ENCODE results near the gene SLC13A2. TPM values are rescaled to one million over a fixed set of nuclear protein-coding genes. Genes with fewer than 3 reads are reported as not detected.

Gene SLC13A2
- total and polyA plus RNA-seq, 4 experiments from 2014 or later, result not detected

DNA sequence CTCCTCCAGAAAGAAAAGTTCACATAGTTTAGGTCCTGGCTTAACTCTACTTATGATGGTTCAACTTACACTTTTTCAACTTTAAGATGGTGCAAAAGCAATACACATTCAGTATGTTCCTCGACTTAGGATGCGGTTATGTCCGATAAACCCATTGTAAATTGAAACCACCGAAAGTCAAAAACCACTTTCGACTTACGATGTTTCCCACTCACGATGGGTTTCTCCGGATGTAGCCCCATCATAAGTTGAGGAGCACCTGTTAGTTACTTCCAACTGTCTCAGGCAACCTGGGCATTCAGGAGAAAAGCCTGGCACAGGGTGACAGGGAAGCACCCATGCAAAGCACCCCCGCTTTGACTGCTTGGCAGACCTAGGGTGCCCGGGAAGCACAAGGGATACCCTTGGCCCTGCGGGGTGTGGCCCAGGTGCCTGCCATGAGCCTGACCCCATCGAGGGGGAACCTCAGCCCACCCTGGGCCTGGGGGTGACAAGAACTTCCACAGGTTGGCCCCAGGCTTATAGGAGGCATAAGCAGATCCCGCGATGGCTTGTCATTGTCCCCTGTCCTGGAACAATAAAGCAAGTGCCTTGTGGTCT, 65.0 kb downstream of the SLC13A2 start:
- Histone ChIP-seq H3K27ac (ENCODE audit: low read depth, low read length) (no peak overlapping the region), H3K9me3 (ENCODE audit: control insufficient read depth in 1 of 2, low read length in 2 of 2) (no peaks in the 10 kb centered on the region), H3K4me3 (ENCODE audit: low read length in 2 of 2) (no peak overlapping the region), H3K4me1 (ENCODE audit: insufficient read depth, low read length) (no peaks in the 10 kb centered on the region), H3K36me3 (ENCODE audit: insufficient read depth, low read length) (no peaks in the 10 kb centered on the region), H3K27me3 (ENCODE audit: insufficient read depth, low read length) (no peaks in the 10 kb centered on the region)
- intact Hi-C loops (cut with micrococcal nuclease), result no loop called here
- no peaks in the 10 kb centered on the region for H3K9me3 Mint-ChIP-seq
- no peaks in the 10 kb centered on the region for H3K4me1 Mint-ChIP-seq
- no peaks in the 10 kb centered on the region for H3K36me3 Mint-ChIP-seq
- ChIA-PET CTCF (ENCODE audit: partially characterized antibody) (interaction anchor here (0.7 to 1.8 kb wide), 3 partner anchors 9 to 1205 kb away, joined by 3 to 11 read pairs (median 3); no protein-coding TSS in a partner anchor), POLR2A (ENCODE audit: partially characterized antibody) (interaction anchor here (1.0 kb wide), 1 partner anchor 33 kb away, joined by 3 read pairs; the partner anchor contains the start of gene PIGS)
- no peak overlapping the region for H3K4me3 Mint-ChIP-seq
- H3K27ac Mint-ChIP-seq, result no peak overlapping the region
- DNase-seq, result no peak
- peaks cover 0 to 3% of the 10 kb centered on the region in 2 donors for H3K27me3 Mint-ChIP-seq

DNA sequence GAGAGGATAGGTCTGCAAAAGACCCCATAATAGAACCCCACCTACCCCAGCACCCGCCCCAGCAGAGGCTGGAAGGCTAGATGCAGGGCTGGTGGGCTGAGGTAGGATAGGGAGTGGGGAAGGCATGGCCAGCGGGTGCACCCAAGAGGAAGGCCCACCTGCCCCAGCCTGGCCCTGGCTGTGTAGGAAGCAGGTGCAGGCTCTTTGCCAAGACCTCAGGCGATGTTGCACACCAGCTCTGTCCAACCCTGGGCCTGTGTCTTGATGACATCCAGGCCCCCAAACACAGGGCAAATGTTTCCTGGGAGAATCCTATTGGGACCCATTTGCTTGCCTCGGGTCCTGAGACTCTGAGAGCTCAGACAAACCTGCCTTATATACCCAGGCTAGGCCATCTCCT, 66.8 kb downstream of the SLC13A2 start:
- H3K27ac ChIP-seq (ENCODE audit: low read depth, low read length), result no peak overlapping the region
- H3K27me3 Mint-ChIP-seq, result no peaks in the 10 kb centered on the region
- H3K27ac Mint-ChIP-seq, result peak overlapping the region in 3 of 7 donors; percentile 52 to 70 (median 60)
- H3K9me3 Mint-ChIP-seq, result no peaks in the 10 kb centered on the region
- H3K4me1 Mint-ChIP-seq, result peaks cover 0 to 2% (median 0%) of the 10 kb centered on the region in 4 donors
- DNase-seq, result no peak
- H3K36me3 Mint-ChIP-seq, result no peaks in the 10 kb centered on the region
- ChIA-PET CTCF (ENCODE audit: partially characterized antibody) (interaction anchor here (0.7 to 1.7 kb wide), 9 partner anchors 8 to 734 kb away, joined by 3 to 9 read pairs (median 3); partner anchors contain the start of gene PIGS), POLR2A (ENCODE audit: partially characterized antibody) (no interaction called here)
- no peaks in the 10 kb centered on the region for H3K27me3 ChIP-seq (ENCODE audit: insufficient read depth, low read length)
- H3K4me3 ChIP-seq (ENCODE audit: low read length in 2 of 2), result no peak overlapping the region
- intact Hi-C loops (cut with micrococcal nuclease), result loop anchor here (2.0 to 5.0 kb wide), 2 partner anchors 45 to 308 kb away; no protein-coding TSS in a partner anchor
- no peak overlapping the region for H3K4me3 Mint-ChIP-seq
- no peaks in the 10 kb centered on the region for H3K4me1 ChIP-seq (ENCODE audit: insufficient read depth, low read length)
- H3K9me3 ChIP-seq (ENCODE audit: control insufficient read depth in 1 of 2, low read length in 2 of 2), result no peaks in the 10 kb centered on the region
- H3K36me3 ChIP-seq (ENCODE audit: insufficient read depth, low read length), result no peaks in the 10 kb centered on the region

DNA sequence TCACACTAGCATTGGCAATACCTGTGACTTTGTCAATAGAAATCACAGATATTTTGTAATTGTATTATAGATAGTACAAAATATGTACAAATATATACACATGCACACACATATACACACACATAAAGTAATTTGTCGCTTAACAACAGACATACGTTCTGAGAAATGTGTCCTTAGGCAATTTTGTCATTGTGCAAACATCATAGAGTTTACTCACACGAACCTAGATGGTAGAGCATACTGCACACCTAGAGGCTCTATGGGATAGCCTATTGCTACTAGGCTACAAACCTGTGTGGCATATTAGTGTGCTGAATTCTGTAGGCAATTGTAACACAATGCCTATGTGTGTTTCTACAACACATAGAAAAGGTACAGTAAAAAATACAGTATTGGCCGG, 68.0 kb downstream of the SLC13A2 start:
- intact Hi-C loops (cut with micrococcal nuclease), result loop anchor here (2.0 to 5.0 kb wide), 2 partner anchors 47 to 309 kb away; no protein-coding TSS in a partner anchor

GRCh38 chr17:28544402-28545140, 71.1 kb downstream of the SLC13A2 start:
- CTCF ChIA-PET (ENCODE audit: partially characterized antibody), result no interaction called here
- H3K27me3 Mint-ChIP-seq, result no peaks in the 10 kb centered on the region

More for the DNA sequence above, 68.0 kb downstream of the SLC13A2 start:
- Mint-ChIP-seq H3K4me1 (peaks cover 0 to 6% (median 2%) of the 10 kb centered on the region in 4 donors), H3K36me3 (peaks cover 0 to 4% of the 10 kb centered on the region in 2 donors), H3K27ac (no peak overlapping the region), H3K27me3 (no peaks in the 10 kb centered on the region), H3K4me3 (no peak overlapping the region), H3K9me3 (no peaks in the 10 kb centered on the region)
- H3K27me3 ChIP-seq (ENCODE audit: insufficient read depth, low read length), result no peaks in the 10 kb centered on the region
- H3K9me3 ChIP-seq (ENCODE audit: control insufficient read depth in 1 of 2, low read length in 2 of 2), result no peaks in the 10 kb centered on the region
- no peaks in the 10 kb centered on the region for H3K4me1 ChIP-seq (ENCODE audit: insufficient read depth, low read length)
- DNase-seq, result no peak
- peaks cover 1% of the 10 kb centered on the region for H3K36me3 ChIP-seq (ENCODE audit: insufficient read depth, low read length)
- H3K4me3 ChIP-seq (ENCODE audit: low read length in 2 of 2), result no peak overlapping the region
- CTCF ChIA-PET (ENCODE audit: partially characterized antibody), result interaction anchor here (0.8 to 1.7 kb wide), 3 partner anchors 30 to 70 kb away, joined by 3 to 9 read pairs (median 5); partner anchors contain the start of gene PIGS
- no peak overlapping the region for H3K27ac ChIP-seq (ENCODE audit: low read depth, low read length)
- POLR2A ChIA-PET (ENCODE audit: partially characterized antibody), result no interaction called here

DNA sequence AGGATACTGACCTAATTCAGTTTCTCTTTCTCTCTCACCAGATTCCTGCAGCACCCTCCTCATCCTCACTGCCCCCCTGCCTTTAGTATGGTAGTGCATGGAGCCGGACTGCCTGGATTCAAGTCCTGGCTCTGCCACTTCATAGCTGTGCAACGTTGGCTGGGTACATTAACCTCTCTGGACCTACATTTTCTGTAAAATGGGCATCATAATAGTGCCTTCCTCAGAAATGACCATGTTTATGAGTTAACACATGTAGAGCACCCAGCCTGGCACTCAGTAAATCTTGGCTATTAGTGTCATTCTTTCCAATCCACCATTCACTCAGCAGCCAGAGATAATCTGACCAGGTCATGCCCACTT, 71.7 kb downstream of the SLC13A2 start:
- H3K9me3 ChIP-seq (ENCODE audit: control insufficient read depth in 1 of 2, low read length in 2 of 2), result no peaks in the 10 kb centered on the region
- POLR2A ChIA-PET (ENCODE audit: partially characterized antibody), result no interaction called here
- CTCF ChIA-PET (ENCODE audit: partially characterized antibody), result interaction anchor here (0.6 kb wide), 1 partner anchor 24 kb away, joined by 3 read pairs; no protein-coding TSS in a partner anchor
- H3K27me3 Mint-ChIP-seq, result no peaks in the 10 kb centered on the region
- peak overlapping the region in 5 of 7 donors; percentile 3 to 88 (median 42) for H3K27ac Mint-ChIP-seq
- H3K4me1 ChIP-seq (ENCODE audit: insufficient read depth, low read length), result peaks cover 24% of the 10 kb centered on the region
- intact Hi-C loops (cut with micrococcal nuclease), result no loop called here
- H3K27me3 ChIP-seq (ENCODE audit: insufficient read depth, low read length), result no peaks in the 10 kb centered on the region
- no peak overlapping the region for H3K27ac ChIP-seq (ENCODE audit: low read depth, low read length)
- H3K4me1 Mint-ChIP-seq, result peaks cover 23 to 33% (median 26%) of the 10 kb centered on the region in 4 donors
- H3K36me3 Mint-ChIP-seq, result peaks cover 4 to 6% of the 10 kb centered on the region in 2 donors
- DNase-seq, result no peak
- peaks cover 10% of the 10 kb centered on the region for H3K36me3 ChIP-seq (ENCODE audit: insufficient read depth, low read length)
- H3K4me3 ChIP-seq (ENCODE audit: low read length in 2 of 2), result no peak overlapping the region
- no peak overlapping the region for H3K4me3 Mint-ChIP-seq
- no peaks in the 10 kb centered on the region for H3K9me3 Mint-ChIP-seq

More at GRCh38 chr17:28544402-28545140, 71.1 kb downstream of the SLC13A2 start:
- Mint-ChIP-seq H3K9me3 (no peaks in the 10 kb centered on the region), H3K27ac (peak overlapping the region in 3 of 7 donors; percentile 3 to 88 (median 42)), H3K4me3 (no peak overlapping the region), H3K4me1 (peaks cover 18 to 28% (median 20%) of the 10 kb centered on the region in 4 donors), H3K36me3 (peaks cover 4% of the 10 kb centered on the region in 2 donors)
- POLR2A ChIA-PET (ENCODE audit: partially characterized antibody), result no interaction called here
- Histone ChIP-seq H3K36me3 (ENCODE audit: insufficient read depth, low read length) (peaks cover 10% of the 10 kb centered on the region), H3K27me3 (ENCODE audit: insufficient read depth, low read length) (no peaks in the 10 kb centered on the region), H3K4me3 (ENCODE audit: low read length in 2 of 2) (no peak overlapping the region), H3K27ac (ENCODE audit: low read depth, low read length) (no peak overlapping the region), H3K9me3 (ENCODE audit: control insufficient read depth in 1 of 2, low read length in 2 of 2) (no peaks in the 10 kb centered on the region), H3K4me1 (ENCODE audit: insufficient read depth, low read length) (peaks cover 18% of the 10 kb centered on the region)
- no peak for DNase-seq
- intact Hi-C loops (cut with micrococcal nuclease), result loop anchor here (5.0 kb wide), 1 partner anchor 312 kb away; no protein-coding TSS in a partner anchor

DNA sequence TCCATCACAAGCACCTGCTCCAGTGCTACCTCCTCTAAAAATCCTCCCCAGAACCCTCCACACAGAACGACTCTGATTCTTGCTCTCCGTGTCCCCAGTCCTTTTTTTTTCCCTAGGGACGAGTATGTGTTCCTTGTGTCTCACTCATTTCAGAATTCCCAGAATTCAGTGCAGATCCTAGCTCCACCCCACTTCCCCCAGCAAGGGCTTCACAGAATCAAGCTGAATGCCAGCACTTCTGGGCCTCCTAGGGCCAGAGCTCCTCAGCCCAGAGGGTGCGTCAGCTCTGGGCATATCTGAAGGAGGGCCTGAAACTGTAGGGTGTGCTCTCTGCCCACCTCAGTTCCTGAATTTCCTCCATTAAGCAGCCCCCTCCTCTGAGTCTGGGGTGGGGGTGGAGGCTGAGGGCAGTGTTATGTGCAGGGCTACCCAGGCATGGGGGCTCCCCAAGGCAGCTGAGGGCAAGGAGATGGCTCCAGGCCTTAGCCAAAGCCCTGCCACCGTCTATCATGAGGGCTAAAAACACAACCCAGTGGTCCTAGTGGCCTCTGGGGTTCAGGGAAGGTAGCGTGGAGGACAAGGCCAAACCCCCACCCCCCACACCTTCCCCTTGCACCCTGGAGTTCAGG, 72.5 kb downstream of the SLC13A2 start:
- H3K4me1 ChIP-seq (ENCODE audit: insufficient read depth, low read length), result peaks cover 32% of the 10 kb centered on the region
- ChIA-PET CTCF (ENCODE audit: partially characterized antibody) (interaction anchor here (0.6 to 0.7 kb wide), 2 partner anchors 23 to 67 kb away, joined by 3 read pairs; no protein-coding TSS in a partner anchor), POLR2A (ENCODE audit: partially characterized antibody) (interaction anchor here (5.9 kb wide), 1 partner anchor 25 kb away, joined by 48 read pairs; the partner anchor contains the start of gene PIGS)
- Mint-ChIP-seq H3K27ac (peak overlapping the region in 4 of 7 donors; percentile 39 to 74 (median 46)), H3K36me3 (peaks cover 4 to 6% of the 10 kb centered on the region in 2 donors), H3K9me3 (no peaks in the 10 kb centered on the region), H3K27me3 (no peaks in the 10 kb centered on the region), H3K4me1 (peaks cover 30 to 41% (median 33%) of the 10 kb centered on the region in 4 donors), H3K4me3 (no peak overlapping the region)
- no peaks in the 10 kb centered on the region for H3K27me3 ChIP-seq (ENCODE audit: insufficient read depth, low read length)
- intact Hi-C loops (cut with micrococcal nuclease), result no loop called here
- no peak overlapping the region for H3K27ac ChIP-seq (ENCODE audit: low read depth, low read length)
- no peak overlapping the region for H3K4me3 ChIP-seq (ENCODE audit: low read length in 2 of 2)
- peaks cover 10% of the 10 kb centered on the region for H3K36me3 ChIP-seq (ENCODE audit: insufficient read depth, low read length)
- DNase-seq, result no peak
- H3K9me3 ChIP-seq (ENCODE audit: control insufficient read depth in 1 of 2, low read length in 2 of 2), result no peaks in the 10 kb centered on the region
